ENCODE results near the gene PLEKHG5. TPM values are rescaled to one million over a fixed set of nuclear protein-coding genes. Genes with fewer than 3 reads are reported as not detected.

The PLEKHG5 gene
- total RNA-seq, 2 experiments from 2014 or later = 2.1 to 2.2 TPM

DNA sequence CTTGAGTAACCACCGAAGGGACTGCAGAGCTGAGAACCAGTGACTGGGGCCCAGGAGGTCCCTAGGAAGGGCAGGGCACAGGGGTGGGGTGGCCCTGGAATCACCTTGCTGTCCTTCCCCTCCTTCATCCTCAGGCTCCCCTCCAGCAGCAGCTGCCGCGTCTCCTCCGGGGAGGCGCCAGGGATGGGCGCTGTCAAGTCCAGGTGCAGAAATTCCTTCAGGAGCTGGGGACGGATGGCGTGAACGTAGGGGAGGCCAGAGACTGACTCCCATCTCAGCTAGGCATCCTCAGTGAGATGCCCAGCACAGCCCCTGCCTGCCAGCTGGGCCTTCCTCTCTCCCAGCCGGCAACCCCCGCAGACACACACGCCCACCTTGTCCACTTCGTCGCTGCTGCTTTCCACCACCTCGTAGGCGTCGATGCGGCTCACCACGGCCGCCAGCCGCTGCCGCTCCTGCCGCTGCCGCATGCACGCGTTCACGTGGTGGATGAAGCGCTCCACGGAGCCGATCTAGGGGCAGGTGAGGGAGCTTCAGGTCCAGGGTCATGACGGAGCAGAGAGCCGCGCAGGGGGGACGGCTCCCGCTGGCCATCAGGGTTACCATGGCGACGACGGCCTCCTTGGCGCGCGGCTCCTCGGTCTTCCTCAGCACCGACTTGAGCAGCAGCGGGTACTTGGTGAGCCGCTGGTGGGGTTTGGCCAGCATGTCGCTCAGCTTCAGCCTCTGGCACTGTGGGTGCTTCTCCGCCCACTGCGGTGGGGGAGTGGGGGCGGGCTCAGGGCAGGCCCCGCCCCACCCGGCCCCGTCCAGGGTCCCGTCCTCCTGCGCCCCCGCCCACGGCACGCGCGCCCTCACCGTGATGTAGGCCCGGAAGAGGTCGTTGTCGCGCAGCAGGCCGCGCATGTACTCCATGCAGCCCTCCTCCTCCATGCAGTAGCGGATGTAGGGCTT is 21.1 kb downstream of the PLEKHG5 start:
- CTCF ChIA-PET = interaction anchor here (0.7 to 1.4 kb wide), 3 partner anchors 10 to 20 kb away, joined by 3 read pairs; no protein-coding TSS in a partner anchor
- POLR2A ChIA-PET = no interaction called here

- CTCF ChIA-PET = interaction anchor here (0.7 kb wide), 1 partner anchor 23 kb away, joined by 5 read pairs; the partner anchor contains the start of gene PLEKHG5
- POLR2A ChIA-PET = no interaction called here
These were observed 22.6 kb downstream of the PLEKHG5 start for GRCh38 chr1:6468729-6469461.

DNA sequence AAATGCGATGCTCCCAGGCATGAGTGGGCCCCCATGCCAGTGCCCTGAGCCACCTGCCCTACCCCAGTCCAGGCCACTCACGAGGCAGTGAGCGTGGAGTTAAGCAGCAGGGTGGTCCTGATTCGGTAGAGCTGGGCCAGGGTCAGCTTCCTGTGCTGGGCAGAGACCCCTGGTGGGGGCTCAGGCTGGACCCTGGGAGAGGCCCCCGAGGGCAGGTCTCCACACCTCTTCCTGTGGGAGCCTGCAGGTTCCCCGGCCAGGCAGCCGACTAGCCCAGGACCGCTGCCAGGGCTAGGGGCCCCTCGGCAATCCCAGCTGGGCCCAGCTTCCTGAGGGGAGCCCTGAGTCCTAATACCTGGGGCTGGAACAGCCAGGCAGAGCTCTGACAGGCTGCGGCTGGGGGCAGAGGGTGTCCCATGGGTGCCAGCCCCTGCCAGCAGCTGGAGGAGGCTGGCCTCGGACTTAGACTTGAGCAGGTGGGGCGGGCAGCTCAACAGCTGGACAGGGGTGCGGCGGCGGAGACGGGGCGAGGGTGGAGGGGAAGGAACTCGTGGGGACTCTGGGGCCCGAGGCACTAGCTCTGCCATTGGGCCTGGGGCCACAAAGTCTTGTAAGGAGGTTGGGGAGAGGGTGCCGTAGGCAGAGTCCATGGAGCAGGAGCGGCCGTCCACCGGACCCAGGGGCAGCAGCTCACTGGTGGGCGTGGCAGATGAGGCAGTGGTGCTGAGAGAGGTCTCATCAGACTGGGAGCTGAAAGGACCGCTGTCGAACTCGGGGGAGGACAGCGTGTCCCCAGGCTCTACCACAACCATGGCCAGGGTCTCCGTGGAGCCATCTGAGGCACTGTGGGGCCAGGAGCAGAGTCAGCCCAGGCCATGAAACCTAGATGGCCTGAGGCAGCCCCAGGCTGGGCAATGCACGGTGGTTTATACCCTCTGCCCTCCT is 23.5 kb downstream of the PLEKHG5 start:
- ChIA-PET CTCF (interaction anchor here (0.7 to 1.5 kb wide), 4 partner anchors 18 to 45 kb away, joined by 4 to 6 read pairs (median 6); partner anchors contain the start of gene PLEKHG5), POLR2A (no interaction called here)

GRCh38 chr1:6467224-6467623 is 24.2 kb downstream of the PLEKHG5 start:
- CTCF ChIA-PET = interaction anchor here (1.1 to 1.5 kb wide), 5 partner anchors 18 to 220 kb away, joined by 3 to 6 read pairs (median 5); no protein-coding TSS in a partner anchor
- POLR2A ChIA-PET = no interaction called here

- POLR2A ChIA-PET = no interaction called here
These were observed 24.7 kb downstream of the PLEKHG5 start for GRCh38 chr1:6466751-6467150.

GRCh38 chr1:6466023-6466422 is 25.4 kb downstream of the PLEKHG5 start, which contains the start of gene TNFRSF25:
TNFRSF25 (minus strand) TSS chr1:6466173; CDS start chr1:6466107, 66 bp downstream.
- CTCF ChIA-PET = interaction anchor here (1.1 to 1.5 kb wide), 5 partner anchors 10 to 219 kb away, joined by 3 to 6 read pairs (median 3); no protein-coding TSS in a partner anchor
- POLR2A ChIA-PET = no interaction called here

More at GRCh38 chr1:6466751-6467150, 24.7 kb downstream of the PLEKHG5 start:
- CTCF ChIA-PET = interaction anchor here (1.1 to 1.5 kb wide), 6 partner anchors 10 to 219 kb away, joined by 3 to 6 read pairs (median 4); no protein-coding TSS in a partner anchor

GRCh38 chr1:6465461-6466005 is 25.9 kb downstream of the PLEKHG5 start:
- ChIA-PET CTCF (interaction anchor here (1.1 to 1.3 kb wide), 3 partner anchors 11 to 218 kb away, joined by 3 read pairs; no protein-coding TSS in a partner anchor), POLR2A (no interaction called here)

DNA sequence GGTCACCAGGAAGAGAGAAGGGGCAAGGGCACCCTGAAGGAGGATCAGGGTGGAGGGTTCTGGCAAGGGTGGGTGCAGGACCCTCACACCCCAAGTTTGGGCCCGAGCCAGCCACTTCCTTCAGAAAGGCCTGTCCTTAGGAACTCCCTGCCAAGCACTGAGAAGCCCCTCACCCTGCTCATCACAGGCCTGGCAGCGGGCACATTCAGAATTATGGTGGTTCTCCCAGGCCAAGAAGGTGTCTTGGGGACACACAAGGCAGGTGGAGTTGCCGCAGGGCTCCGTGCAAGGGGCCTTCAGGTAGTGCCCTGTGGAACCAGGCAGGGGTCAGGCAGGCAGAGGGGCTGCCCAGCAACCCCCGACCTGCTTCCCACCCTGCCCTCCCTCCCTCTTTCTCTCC is 26.6 kb downstream of the PLEKHG5 start:
- ChIA-PET POLR2A (interaction anchor here (0.6 to 0.7 kb wide), 2 partner anchors 13 to 35 kb away, joined by 3 to 4 read pairs; no protein-coding TSS in a partner anchor), CTCF (interaction anchor here (0.5 to 0.6 kb wide), 2 partner anchors 10 to 27 kb away, joined by 3 read pairs; no protein-coding TSS in a partner anchor)

DNA sequence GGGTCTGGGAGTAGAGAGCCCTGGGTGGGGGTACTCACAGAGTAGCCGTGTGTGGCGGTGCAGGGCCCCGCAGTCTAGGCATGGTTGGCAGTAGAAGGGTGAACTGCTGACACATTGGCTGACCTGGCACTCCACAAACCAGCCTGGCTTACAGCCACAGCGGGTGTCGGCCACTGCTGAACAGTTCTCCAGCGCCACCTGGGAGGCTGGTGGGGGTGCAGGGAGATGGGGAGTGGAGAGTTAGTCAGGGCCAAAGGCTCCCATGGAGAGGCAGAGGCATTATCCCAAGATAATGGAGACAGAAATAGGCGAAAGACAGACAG is 27.0 kb downstream of the PLEKHG5 start:
- ChIA-PET CTCF (interaction anchor here (0.5 to 1.2 kb wide), 3 partner anchors 11 to 26 kb away, joined by 3 read pairs; no protein-coding TSS in a partner anchor), POLR2A (interaction anchor here (0.6 to 0.7 kb wide), 2 partner anchors 12 to 34 kb away, joined by 3 to 4 read pairs; no protein-coding TSS in a partner anchor)

GRCh38 chr1:6463120-6463412 is 28.4 kb downstream of the PLEKHG5 start:
- ChIA-PET POLR2A (no interaction called here), CTCF (interaction anchor here (0.7 to 2.2 kb wide), 9 partner anchors 9 to 69 kb away, joined by 3 to 8 read pairs (median 4); no protein-coding TSS in a partner anchor)

- ChIA-PET POLR2A (no interaction called here), CTCF (interaction anchor here (0.7 to 2.2 kb wide), 9 partner anchors 8 to 39 kb away, joined by 3 to 8 read pairs (median 4); no protein-coding TSS in a partner anchor)
These were observed 28.9 kb downstream of the PLEKHG5 start for GRCh38 chr1:6462412-6463119.

GRCh38 chr1:6461538-6462411 is 29.7 kb downstream of the PLEKHG5 start:
- CTCF ChIA-PET = interaction anchor here (1.0 to 2.2 kb wide), 4 partner anchors 11 to 27 kb away, joined by 3 to 8 read pairs (median 8); no protein-coding TSS in a partner anchor
- POLR2A ChIA-PET = no interaction called here

DNA sequence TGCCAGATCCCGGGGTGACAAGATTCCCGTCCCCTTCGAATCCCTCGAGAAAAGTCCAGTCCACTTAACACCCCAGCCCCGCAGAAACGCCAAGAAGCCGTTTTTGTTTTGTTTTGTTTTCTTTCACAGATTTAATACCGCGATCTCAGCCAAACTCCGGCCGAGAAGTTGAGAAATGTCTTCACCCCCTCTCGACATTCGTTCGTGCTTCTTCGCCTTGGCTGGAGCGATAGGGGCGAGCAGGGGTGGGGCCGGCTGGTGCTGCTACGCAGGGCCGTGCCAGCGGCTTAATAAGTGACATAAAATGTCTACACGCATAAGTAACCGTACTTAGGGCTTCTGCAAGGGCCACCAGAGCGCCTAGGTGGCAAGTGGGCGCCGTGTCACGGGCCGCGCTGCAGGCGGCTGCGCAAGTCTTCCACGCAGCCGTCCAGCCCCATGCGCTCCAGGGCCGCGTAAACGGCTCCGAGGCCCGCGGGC is 30.4 kb downstream of the PLEKHG5 start:
- POLR2A ChIA-PET = no interaction called here
- CTCF ChIA-PET = interaction anchor here (1.0 to 2.6 kb wide), 4 partner anchors 13 to 216 kb away, joined by 3 to 11 read pairs (median 4); no protein-coding TSS in a partner anchor

DNA sequence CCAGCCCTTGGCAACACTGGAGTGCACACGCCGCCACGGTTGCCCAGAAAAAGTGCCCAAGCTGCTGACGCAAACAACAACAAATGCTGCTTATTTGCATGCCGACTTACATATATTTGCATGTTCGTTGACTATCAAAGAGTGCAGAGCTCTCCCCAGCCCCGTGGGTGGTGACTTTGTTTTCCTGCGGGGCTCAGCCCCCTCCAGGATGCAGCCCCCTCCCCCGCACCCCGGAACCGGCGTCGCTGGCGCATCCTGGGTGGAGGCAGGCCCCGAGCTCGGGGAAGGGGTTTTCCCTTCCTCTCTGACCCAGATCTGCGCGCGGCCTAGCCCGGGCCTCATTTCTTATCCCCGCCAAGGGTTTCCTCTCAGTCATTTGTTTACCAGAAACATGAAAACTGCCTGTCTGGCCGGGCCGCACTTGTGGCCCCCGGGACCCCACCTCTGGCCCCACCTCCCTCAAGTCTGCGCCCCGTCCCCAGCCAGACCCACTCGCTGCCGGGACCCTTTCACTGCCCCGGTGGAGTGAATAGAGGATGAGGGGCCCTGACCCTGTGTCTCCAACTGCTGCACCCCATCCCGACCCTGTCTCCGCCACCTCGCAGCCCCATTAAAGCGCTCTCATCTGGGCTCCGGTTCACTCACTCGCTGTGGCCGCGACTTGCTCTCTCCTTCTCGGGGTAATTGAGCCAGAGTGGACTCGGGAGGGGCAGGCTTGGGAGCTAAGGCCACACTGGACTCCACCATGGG is 31.0 kb downstream of the PLEKHG5 start:
- POLR2A ChIA-PET = no interaction called here
- CTCF ChIA-PET = interaction anchor here (0.7 to 2.6 kb wide), 7 partner anchors 9 to 215 kb away, joined by 3 to 11 read pairs (median 5); no protein-coding TSS in a partner anchor

DNA sequence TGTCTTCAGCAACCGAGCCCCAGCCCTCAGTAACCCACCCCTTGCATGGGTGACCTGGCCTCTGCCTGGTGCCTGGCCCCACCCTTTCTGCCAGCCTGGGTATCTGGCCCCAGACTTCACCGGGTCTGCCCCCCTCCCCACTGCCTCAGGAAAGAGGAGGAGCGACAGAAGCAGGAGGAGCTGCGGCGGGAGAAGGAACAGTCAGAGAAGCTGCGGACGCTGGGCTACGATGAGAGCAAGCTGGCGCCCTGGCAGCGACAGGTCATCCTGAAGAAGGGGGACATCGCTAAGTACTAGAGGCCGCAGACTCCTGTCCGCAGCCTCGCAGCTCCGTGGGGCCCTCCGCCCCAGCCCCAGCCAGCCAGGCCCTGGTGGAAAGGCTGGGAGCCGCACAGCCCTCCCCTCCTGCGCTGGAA is 31.6 kb downstream of the PLEKHG5 start:
- CTCF ChIA-PET = interaction anchor here (0.7 to 2.6 kb wide), 8 partner anchors 9 to 214 kb away, joined by 3 to 11 read pairs (median 4); no protein-coding TSS in a partner anchor

More for the DNA sequence above, 31.6 kb downstream of the PLEKHG5 start:
- POLR2A ChIA-PET = interaction anchor here (0.7 kb wide), 1 partner anchor 95 kb away, joined by 3 read pairs; the partner anchor contains the start of gene NOL9
